Suprapubic skin (tissue), 3 donors: Measurements from ENCODE around the gene PTPN14.

ENCODE experiments used
- POLR2A ChIP-seq, 2 donors: fragments of 450-650 bp; IDR thresholded peaks; one replicate each; pipeline ENCODE4 v1.6.1; 2017; ENCODE audit warnings: antibody characterized with exemption in 2 of 2, mild to moderate bottlenecking in 2 of 2, moderate library complexity in 2 of 2
- TF ChIP-seq, protein P1 (sequence below), 2 donors: fragments of 200-600 bp in 1 of 2; fragments of 450-650 bp in 1 of 2; sonication (generic) in 1 of 2; IDR thresholded peaks; one replicate each; pipeline ENCODE4 v1.5.1; 2016 to 2019; ENCODE audit warnings: antibody characterized with exemption in 2 of 2, mild to moderate bottlenecking in 1 of 2, moderate library complexity in 1 of 2

GRCh38 chr1:214360525-214361164 lies 190.8 kb downstream of the PTPN14 start:
- TF ChIP-seq, protein P1, sequence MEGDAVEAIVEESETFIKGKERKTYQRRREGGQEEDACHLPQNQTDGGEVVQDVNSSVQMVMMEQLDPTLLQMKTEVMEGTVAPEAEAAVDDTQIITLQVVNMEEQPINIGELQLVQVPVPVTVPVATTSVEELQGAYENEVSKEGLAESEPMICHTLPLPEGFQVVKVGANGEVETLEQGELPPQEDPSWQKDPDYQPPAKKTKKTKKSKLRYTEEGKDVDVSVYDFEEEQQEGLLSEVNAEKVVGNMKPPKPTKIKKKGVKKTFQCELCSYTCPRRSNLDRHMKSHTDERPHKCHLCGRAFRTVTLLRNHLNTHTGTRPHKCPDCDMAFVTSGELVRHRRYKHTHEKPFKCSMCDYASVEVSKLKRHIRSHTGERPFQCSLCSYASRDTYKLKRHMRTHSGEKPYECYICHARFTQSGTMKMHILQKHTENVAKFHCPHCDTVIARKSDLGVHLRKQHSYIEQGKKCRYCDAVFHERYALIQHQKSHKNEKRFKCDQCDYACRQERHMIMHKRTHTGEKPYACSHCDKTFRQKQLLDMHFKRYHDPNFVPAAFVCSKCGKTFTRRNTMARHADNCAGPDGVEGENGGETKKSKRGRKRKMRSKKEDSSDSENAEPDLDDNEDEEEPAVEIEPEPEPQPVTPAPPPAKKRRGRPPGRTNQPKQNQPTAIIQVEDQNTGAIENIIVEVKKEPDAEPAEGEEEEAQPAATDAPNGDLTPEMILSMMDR (IDR thresholded peaks at IDR 0.05): no peak
- no peak for TF ChIP-seq POLR2A (IDR thresholded peaks at IDR 0.05)
